ENCODE data around the gene GALT.
"Not testable (repeated sequence)": the region's sequence is repeated elsewhere in the genome, so short reads cannot be mapped to it uniquely, and the experiment has no call there.

The GALT gene

DNA sequence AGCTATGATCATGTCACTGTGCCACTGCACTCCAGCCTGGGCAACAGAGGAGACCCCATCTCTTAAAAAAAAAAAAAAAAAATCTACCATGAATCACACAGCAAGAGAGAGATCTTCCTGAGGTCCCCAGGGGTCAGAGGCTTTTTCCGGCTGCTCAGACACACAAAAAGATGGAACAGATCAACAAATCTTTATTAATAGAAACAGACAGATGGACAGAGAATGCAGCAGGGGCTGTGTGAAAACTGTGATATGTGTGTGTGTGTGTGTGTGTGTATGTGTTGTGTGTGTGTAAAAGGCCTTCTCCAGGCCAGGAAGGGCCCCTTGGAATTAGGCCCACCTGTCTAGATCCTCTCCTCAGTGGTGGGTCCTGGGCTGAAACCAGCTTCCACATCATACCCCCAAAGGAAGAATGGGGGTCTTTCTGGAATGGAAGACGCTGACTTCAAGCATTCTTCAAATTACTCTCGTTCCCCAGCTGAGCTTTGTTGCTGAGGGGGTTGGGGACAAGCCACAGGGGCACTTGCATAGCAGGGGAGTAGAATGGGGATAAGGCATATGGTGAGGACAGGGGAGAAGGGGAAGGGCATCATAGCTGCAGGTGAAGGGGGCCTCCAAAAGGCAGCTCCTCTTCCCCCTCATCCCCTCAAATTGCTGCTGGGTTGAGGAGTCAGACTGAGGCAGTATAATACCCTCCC is 11.8 kb upstream of the GALT start:
- FAIRE-seq (no peak), DNase-seq (ENCODE audit: insufficient read length, low spot score) (no peak)
- no peak for TF ChIP-seq POLR2A (IDR thresholded peaks at IDR 0.05; ENCODE audit: low read depth, low read length)

DNA sequence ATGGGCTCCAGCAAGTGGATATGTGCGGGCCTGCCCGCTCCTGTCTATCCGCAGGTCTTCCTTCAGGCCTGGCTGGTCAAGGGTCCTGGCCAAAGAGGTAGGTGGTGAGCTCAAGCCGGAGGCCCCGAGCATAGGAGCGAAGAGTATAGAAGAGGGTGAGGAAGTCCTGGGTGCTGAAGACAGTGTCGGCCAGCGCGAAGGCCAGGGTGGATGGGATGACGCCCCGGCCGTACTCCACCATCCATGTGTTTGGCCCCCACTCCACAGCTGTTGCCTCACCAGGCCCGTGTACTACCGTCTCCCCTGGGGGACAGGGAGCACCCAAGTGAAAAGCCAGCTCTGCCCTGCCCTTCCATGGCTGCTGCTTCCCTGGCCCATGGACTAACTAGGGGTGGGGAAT is 10.9 kb upstream of the GALT start:
- FAIRE-seq (no peak), DNase-seq (ENCODE audit: insufficient read length, low spot score) (no peak)
- TF ChIP-seq POLR2A (IDR thresholded peaks at IDR 0.05; ENCODE audit: low read depth, low read length) = no peak

DNA sequence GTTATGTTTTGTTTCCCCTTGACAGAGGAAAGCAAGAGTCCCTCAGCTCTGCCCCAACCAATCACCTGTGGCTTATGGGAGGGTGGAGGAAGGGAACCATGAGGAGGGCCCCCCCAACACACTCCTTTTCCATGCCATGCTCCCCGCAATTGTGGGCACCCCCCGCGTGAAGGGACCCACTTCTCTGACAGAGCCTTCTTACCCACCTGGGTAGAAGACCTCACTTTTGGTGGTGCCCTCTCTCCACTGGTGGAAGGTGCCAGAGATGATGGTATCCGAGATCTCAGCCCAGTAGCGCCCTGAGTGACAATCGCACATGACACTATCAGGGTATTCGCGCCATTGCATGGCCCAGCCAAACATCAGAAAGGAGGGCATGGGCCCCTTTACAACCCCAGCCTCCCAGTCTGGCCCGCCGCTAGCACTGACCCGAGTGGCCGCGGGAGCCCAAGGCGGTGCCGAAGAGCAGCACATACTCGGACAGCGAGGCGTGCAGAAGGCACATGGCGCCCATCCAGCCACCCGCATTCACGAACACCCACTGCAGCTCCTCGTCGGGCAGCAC is 9.6 kb upstream of the GALT start:
- FAIRE-seq (no peak), DNase-seq (ENCODE audit: insufficient read length, low spot score) (no peak)
- TF ChIP-seq POLR2A (IDR thresholded peaks at IDR 0.05; ENCODE audit: low read depth, low read length) = no peak

DNA sequence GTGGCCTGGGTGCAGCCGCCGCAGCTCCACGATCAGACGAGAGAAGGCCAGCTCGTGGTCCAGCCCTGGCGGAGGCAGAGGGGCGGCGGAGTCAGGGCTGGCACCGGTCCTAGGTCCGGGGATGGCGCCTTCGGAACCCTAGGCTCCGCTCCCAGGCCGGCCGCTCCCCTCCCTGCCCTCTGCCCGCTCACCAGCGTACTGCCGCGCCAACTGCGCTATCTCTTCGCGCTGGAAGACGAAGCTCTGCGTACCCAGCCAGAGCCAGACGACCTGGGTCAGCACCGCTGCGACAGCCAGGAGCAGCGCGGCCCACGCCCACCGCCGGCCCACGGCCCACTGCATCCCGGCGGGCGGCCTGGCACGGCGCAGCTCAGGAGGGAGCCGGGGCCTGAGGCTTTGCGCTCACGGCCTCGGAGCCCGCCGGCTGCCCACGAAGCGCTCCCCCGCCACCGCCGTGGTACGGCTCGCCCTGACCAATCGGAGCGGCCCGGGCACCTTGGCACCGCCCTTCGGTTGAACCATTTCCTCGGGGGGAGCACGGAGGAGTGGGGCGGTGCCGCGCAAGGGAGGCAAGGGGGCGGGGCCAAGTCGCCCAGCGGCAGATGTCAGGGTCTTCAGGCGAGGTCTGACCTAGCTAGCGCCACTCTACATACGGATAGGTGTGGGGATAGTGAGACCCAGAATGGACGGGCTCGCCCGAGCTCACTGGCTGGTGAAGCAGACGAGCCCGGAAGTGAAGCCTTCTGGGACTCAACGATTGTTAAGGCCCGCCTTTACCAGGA is 8.9 kb upstream of the GALT start, which contains the start of gene SIGMAR1:
Gene SIGMAR1 (minus strand): TSS at position 432 of the 782 bp plus-strand sequence. CDS start 90 bp downstream, at position 342.
- FAIRE-seq = no peak
- peak; percentile 80 for TF ChIP-seq POLR2A (IDR thresholded peaks at IDR 0.05; ENCODE audit: low read depth, low read length)
- peak; percentile 77 for DNase-seq (ENCODE audit: insufficient read length, low spot score)

DNA sequence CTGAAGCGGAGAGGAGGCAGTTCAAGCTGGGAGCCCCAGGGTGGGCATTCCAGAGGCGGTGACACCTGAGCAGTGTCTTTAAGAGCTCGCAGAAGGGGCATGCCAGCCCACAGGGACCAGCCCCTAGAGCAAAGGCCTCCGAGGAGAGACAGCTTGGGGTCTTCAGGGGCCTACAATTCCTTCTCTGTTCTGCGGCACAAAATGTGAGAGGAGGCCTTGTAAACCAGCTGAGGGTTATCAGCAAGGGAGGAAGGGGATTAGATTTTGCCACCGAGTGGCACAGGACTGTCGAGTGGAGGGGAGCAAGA is 8.4 kb upstream of the GALT start:
- TF ChIP-seq POLR2A (IDR thresholded peaks at IDR 0.05; ENCODE audit: low read depth, low read length) = no peak
- FAIRE-seq = no peak

DNA sequence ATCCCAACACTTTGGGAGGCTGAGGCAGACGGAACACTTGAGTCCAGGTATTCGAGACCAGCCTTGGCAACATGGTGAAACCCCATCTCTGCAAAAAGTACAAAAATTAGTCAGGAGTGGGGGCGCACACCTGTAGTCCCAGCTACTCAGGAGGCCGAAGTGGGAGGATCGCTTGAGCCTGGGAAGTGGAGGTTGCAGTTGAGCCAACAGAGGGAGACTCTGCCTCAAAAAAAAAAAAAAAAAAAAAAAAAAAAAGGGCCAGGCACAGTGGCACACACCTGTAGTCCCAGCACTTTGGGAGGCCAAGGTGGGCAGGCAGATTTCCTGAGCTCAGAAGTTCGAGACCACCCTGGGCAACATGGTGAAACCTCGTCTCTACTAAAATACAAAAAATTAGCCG is 7.2 kb upstream of the GALT start:
- not testable (repeated sequence) for DNase-seq (ENCODE audit: insufficient read length, low spot score); FAIRE-seq

More for the DNA sequence above, 8.4 kb upstream of the GALT start:
- no peak for DNase-seq (ENCODE audit: insufficient read length, low spot score)

DNA sequence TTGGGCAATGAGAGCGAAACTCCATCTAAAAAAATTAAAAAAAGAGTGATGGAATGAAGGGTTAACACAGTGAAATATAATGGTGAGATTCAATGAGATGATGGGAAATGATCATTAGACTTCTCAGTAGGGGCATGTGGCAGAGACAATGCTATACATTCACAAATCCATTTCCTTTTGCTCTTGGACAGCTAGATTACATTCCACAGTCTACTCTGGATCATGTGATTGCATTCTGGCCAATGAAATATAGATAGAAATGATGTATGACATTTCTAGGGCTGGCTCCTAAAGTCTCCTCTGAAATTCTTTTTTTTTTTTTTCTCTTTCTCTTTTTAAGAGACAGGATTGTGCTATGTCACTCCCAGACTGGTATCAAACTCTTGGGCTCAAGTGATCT is 3.8 kb upstream of the GALT start:
- FAIRE-seq = no peak
- no peak for TF ChIP-seq POLR2A (IDR thresholded peaks at IDR 0.05; ENCODE audit: low read depth, low read length)

DNA sequence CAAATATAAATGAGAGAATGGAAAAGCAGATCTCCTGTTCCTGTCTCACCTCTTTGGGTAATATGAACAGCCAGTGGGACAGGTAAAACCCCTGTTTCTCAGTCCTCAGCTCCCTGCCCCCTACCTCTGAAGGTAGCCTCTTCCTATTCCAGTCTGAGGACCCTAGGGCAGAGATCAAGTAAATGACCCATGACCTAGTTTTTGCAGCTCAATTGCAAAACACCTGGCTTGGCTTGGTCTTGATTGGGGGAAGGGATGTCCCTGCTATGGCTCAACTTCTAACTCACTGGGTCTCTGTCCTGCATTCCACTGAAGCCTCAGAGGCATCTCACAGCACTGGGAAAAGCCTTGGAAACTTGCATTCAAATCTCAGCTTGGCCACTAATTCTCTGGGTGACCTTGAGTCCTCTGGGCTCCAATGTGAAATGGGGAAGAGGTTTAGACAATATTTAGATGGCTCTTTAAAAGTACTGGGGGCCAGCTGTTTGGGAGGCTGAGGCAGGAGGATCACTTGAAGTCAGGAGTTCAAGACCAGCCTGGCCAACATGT is 1.6 kb upstream of the GALT start:
- FAIRE-seq (no peak), DNase-seq (ENCODE audit: insufficient read length, low spot score) (no peak)
- no peak for TF ChIP-seq POLR2A (IDR thresholded peaks at IDR 0.05; ENCODE audit: low read depth, low read length)

More for the DNA sequence above, 3.8 kb upstream of the GALT start:
- DNase-seq (ENCODE audit: insufficient read length, low spot score) = no peak

DNA sequence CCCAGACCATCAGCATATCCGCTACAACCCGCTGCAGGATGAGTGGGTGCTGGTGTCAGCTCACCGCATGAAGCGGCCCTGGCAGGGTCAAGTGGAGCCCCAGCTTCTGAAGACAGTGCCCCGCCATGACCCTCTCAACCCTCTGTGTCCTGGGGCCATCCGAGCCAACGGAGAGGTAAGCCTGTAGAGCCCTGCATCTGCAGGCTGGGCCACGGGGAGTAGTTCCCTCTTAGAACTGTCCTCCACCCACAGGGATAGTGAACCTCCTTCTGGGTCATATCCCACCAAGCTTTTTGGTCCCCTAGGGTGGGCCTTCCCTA is 569 bp downstream of the GALT start:
- FAIRE-seq (no peak), DNase-seq (ENCODE audit: insufficient read length, low spot score) (no peak)
- no peak for TF ChIP-seq POLR2A (IDR thresholded peaks at IDR 0.05; ENCODE audit: low read depth, low read length)

DNA sequence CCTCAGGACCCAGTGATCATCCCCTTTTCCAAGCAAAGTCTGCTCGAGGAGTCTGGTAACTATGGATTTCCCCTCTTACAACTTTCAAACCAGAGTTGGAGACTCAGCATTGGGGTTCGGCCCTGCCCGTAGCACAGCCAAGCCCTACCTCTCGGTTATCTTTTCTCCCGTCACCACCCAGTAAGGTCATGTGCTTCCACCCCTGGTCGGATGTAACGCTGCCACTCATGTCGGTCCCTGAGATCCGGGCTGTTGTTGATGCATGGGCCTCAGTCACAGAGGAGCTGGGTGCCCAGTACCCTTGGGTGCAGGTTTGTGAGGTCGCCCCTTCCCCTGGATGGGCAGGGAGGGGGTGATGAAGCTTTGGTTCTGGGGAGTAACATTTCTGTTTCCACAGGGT is 1.2 kb downstream of the GALT start:
- DNase-seq (ENCODE audit: insufficient read length, low spot score) (no peak), FAIRE-seq (no peak)
- TF ChIP-seq POLR2A (IDR thresholded peaks at IDR 0.05; ENCODE audit: low read depth, low read length) = no peak

DNA sequence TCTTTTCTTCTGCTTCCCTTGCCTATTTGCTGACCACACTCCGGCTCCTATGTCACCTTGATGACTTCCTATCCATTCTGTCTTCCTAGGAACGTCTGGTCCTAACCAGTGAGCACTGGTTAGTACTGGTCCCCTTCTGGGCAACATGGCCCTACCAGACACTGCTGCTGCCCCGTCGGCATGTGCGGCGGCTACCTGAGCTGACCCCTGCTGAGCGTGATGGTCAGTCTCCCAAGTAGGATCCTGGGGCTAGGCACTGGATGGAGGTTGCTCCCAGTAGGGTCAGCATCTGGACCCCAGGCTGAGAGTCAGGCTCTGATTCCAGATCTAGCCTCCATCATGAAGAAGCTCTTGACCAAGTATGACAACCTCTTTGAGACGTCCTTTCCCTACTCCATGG is 2.2 kb downstream of the GALT start:
- no peak for DNase-seq (ENCODE audit: insufficient read length, low spot score)
- FAIRE-seq = no peak
- no peak for TF ChIP-seq POLR2A (IDR thresholded peaks at IDR 0.05; ENCODE audit: low read depth, low read length)

DNA sequence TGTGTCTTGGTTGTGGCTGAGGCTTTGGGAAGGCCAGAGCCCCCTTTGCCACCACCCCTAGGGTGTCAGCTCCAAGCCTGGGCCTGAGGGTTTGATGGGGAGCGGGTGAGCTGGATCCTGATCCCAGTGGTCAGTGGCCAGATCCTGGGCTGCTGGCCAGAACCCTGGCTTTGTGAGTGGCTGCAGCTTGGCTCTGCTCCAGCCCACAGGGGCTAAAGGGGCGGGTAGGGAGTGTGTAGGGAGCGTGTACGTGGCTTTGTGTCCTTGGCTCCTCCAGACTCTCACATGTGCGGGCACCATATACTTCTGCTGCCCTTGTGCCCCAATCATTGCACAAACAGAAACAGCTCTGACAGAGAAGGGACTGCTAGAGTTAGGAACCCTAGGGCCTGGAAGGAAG is 4.3 kb downstream of the GALT start:
- TF ChIP-seq POLR2A (IDR thresholded peaks at IDR 0.05; ENCODE audit: low read depth, low read length) = no peak
- no peak for FAIRE-seq
- DNase-seq (ENCODE audit: insufficient read length, low spot score) = no peak

DNA sequence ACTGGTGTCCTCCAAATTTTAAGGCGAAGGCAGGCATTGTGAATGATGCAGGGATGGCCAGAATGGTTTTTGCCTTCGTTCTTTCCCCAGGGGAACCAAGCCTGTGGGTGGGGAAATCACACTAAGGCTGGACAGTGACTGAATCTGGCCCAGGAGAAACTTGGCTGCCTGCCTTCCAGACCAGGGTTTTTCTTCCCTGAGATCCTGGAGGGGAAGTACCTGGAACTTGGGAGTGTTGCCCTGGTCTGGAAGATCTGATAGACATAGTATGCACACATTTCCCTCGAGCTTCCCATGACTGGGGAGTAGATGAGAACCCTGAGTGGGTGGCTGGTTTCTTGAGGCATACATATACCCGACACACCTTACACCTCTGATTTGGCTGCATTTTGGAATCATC is 4.8 kb downstream of the GALT start:
- DNase-seq (ENCODE audit: insufficient read length, low spot score) = no peak
- TF ChIP-seq POLR2A (IDR thresholded peaks at IDR 0.05; ENCODE audit: low read depth, low read length) = no peak
- no peak for FAIRE-seq

DNA sequence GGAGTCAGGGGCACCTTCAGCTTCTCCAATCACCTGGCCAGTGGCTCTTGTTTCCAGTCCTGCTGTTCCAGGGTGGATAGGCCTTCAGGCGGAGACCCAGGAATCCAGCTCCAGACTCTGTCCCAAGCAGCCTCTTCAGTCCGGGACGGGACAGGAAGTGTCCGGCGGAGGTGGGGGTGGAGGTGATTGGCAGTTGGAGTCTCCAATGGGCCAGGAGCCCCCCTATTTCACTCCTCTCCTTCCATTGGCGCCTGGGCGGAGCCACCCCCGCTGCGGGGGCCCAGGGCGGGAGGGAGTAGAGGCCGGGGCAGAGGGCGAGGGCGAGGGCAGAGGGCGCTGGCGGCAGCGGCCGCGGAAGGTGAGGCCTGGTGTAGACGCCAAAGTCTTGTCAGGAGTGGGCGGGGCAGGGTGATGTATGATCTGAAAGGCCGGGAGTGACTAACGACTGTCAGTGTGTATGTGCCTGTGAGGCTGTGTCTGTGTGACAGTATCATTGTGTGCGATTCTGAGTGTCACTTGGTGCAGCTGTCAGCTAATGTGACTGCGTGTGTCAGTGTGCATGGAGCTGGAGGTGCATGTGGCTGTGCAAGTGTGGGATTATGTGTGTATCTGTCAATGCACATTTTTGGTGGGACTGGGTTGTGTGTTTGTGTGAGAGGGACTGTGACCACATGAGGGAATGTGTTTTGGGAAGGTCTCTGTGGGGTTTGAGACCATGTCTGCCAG is 5.6 kb downstream of the GALT start, which contains the start of gene IL11RA:
Gene IL11RA (plus strand): TSS at position 310 of the 726 bp plus-strand sequence. CDS start 3,033 bp downstream, outside the sequence.
- FAIRE-seq (no peak), DNase-seq (ENCODE audit: insufficient read length, low spot score) (peak; percentile 67)
- peak; percentile 28; the same call in 1 of the 2 replicates for TF ChIP-seq POLR2A (IDR thresholded peaks at IDR 0.05; ENCODE audit: low read depth, low read length)
